Central memory CD8-positive, alpha-beta T cell (primary cell): ENCODE data around the gene TRIM36.

Experiments
- ATAC-seq: fragments of 150-1000 bp; cut with Tn5 transposase; replicated peaks from 2 replicates; pipeline ENCODE4 v1.10.0; 2022; ENCODE audit warnings: mild to moderate bottlenecking, moderate FRiP score, moderate number of reproducible peaks; ENCODE audit not compliant: poor library complexity, severe bottlenecking; ENCODE audit errors: extremely low read depth
- DNase-seq, 2 donors: peaks; one replicate each; pipeline ENCODE4 v3.0.0; 2021; ENCODE audit warnings: low spot score in 2 of 2
- H3K27ac Mint-ChIP-seq: one replicate; pipeline ENCODE4 v1.8.0; 2022; ENCODE audit warnings: low read depth, mild to moderate bottlenecking, moderate library complexity, mixed read lengths
- H3K27me3 Mint-ChIP-seq: one replicate; pipeline ENCODE4 v1.8.0; 2022; ENCODE audit warnings: mixed read lengths
- H3K36me3 Mint-ChIP-seq: one replicate; pipeline ENCODE4 v1.8.0; 2022; ENCODE audit warnings: mild to moderate bottlenecking, moderate library complexity, mixed read lengths; ENCODE audit not compliant: insufficient read depth
- H3K4me1 Mint-ChIP-seq: one replicate; pipeline ENCODE4 v1.8.0; 2022; ENCODE audit warnings: mixed read lengths
- H3K4me3 Mint-ChIP-seq: one replicate; pipeline ENCODE4 v1.8.0; 2022; ENCODE audit warnings: mild to moderate bottlenecking, moderate library complexity, mixed read lengths
- H3K9me3 Mint-ChIP-seq: one replicate; pipeline ENCODE4 v1.8.0; 2022; ENCODE audit warnings: mixed read lengths

TRIM36 gene

GRCh38 chr5:115181757-115182156 is 12.0 kb upstream of the TRIM36 start:
- no peak for ATAC-seq
- Mint-ChIP-seq H3K36me3 (peaks cover 3% of the 10 kb centered on the region), H3K4me1 (peaks cover 11% of the 10 kb centered on the region), H3K4me3 (no peak overlapping the region), H3K27me3 (peaks cover 73% of the 10 kb centered on the region), H3K9me3 (no peaks in the 10 kb centered on the region), H3K27ac (no peak overlapping the region)
- DNase-seq: no peak

- Mint-ChIP-seq H3K36me3 (peaks cover 3% of the 10 kb centered on the region), H3K9me3 (no peaks in the 10 kb centered on the region), H3K4me1 (peaks cover 11% of the 10 kb centered on the region), H3K27me3 (peaks cover 84% of the 10 kb centered on the region), H3K4me3 (peak overlapping the region; percentile 85), H3K27ac (no peak overlapping the region)
- DNase-seq (no peak), ATAC-seq (peak; percentile 47)
Measured at GRCh38 chr5:115180165-115180709, 10.5 kb upstream of the TRIM36 start.

- Mint-ChIP-seq H3K9me3 (no peaks in the 10 kb centered on the region), H3K4me1 (peaks cover 11% of the 10 kb centered on the region), H3K27ac (no peak overlapping the region), H3K36me3 (peaks cover 3% of the 10 kb centered on the region), H3K4me3 (peak overlapping the region; percentile 85), H3K27me3 (peaks cover 85% of the 10 kb centered on the region)
- peak; percentile 33 for ATAC-seq
- no peak for DNase-seq
Measured at GRCh38 chr5:115179394-115180164, 9.9 kb upstream of the TRIM36 start.

- Mint-ChIP-seq H3K4me3 (no peak overlapping the region), H3K27ac (no peak overlapping the region), H3K4me1 (peaks cover 11% of the 10 kb centered on the region), H3K36me3 (peaks cover 3% of the 10 kb centered on the region), H3K27me3 (peaks cover 85% of the 10 kb centered on the region), H3K9me3 (no peaks in the 10 kb centered on the region)
- no peak for DNase-seq
- ATAC-seq: no peak
Measured at GRCh38 chr5:115179030-115179393, 9.3 kb upstream of the TRIM36 start.

GRCh38 chr5:115170929-115171510 is 1.3 kb upstream of the TRIM36 start:
- peaks cover 6% of the 10 kb centered on the region for H3K9me3 Mint-ChIP-seq
- H3K36me3 Mint-ChIP-seq: peaks cover 7% of the 10 kb centered on the region
- peak overlapping the region; percentile 82 for H3K4me3 Mint-ChIP-seq
- ATAC-seq (no peak), DNase-seq (no peak)
- peaks cover 10% of the 10 kb centered on the region for H3K4me1 Mint-ChIP-seq
- H3K27ac Mint-ChIP-seq: peak overlapping the region; percentile 78
- H3K27me3 Mint-ChIP-seq: peaks cover 73% of the 10 kb centered on the region

GRCh38 chr5:115170134-115170928 is 623 bp upstream of the TRIM36 start:
- H3K27ac Mint-ChIP-seq: peak overlapping the region; percentile 78
- peaks cover 70% of the 10 kb centered on the region for H3K27me3 Mint-ChIP-seq

GRCh38 chr5:115168829-115169486 is 750 bp downstream of the TRIM36 start:
- Mint-ChIP-seq H3K27ac (no peak overlapping the region), H3K27me3 (peaks cover 58% of the 10 kb centered on the region), H3K4me1 (peaks cover 10% of the 10 kb centered on the region), H3K36me3 (peaks cover 7% of the 10 kb centered on the region), H3K9me3 (peaks cover 6% of the 10 kb centered on the region), H3K4me3 (peak overlapping the region; percentile 82)
- ATAC-seq (no peak), DNase-seq (no peak)

More at GRCh38 chr5:115170134-115170928, 623 bp upstream of the TRIM36 start:
- DNase-seq: no peak
- peak; percentile 8 for ATAC-seq
- H3K9me3 Mint-ChIP-seq: peaks cover 6% of the 10 kb centered on the region
- peaks cover 10% of the 10 kb centered on the region for H3K4me1 Mint-ChIP-seq
- peaks cover 7% of the 10 kb centered on the region for H3K36me3 Mint-ChIP-seq
- peak overlapping the region; percentile 82 for H3K4me3 Mint-ChIP-seq

- no peak overlapping the region for H3K27ac Mint-ChIP-seq
- ATAC-seq: no peak
- no peak overlapping the region for H3K4me3 Mint-ChIP-seq
- peaks cover 6% of the 10 kb centered on the region for H3K9me3 Mint-ChIP-seq
- DNase-seq: no peak
- H3K27me3 Mint-ChIP-seq: peaks cover 54% of the 10 kb centered on the region
- peaks cover 7% of the 10 kb centered on the region for H3K36me3 Mint-ChIP-seq
- peaks cover 10% of the 10 kb centered on the region for H3K4me1 Mint-ChIP-seq
Measured at GRCh38 chr5:115166744-115167393, 2.8 kb downstream of the TRIM36 start.

GRCh38 chr5:115165790-115166189 is 3.9 kb downstream of the TRIM36 start:
- Mint-ChIP-seq H3K9me3 (peaks cover 6% of the 10 kb centered on the region), H3K36me3 (peaks cover 5% of the 10 kb centered on the region), H3K4me1 (peaks cover 5% of the 10 kb centered on the region), H3K4me3 (no peak overlapping the region), H3K27me3 (peaks cover 55% of the 10 kb centered on the region), H3K27ac (no peak overlapping the region)
- DNase-seq: no peak
- ATAC-seq: no peak

GRCh38 chr5:115160975-115161475 is 8.7 kb downstream of the TRIM36 start:
- no peak overlapping the region for H3K27ac Mint-ChIP-seq
- no peak overlapping the region for H3K4me3 Mint-ChIP-seq
- H3K36me3 Mint-ChIP-seq: no peaks in the 10 kb centered on the region
- H3K27me3 Mint-ChIP-seq: peaks cover 61% of the 10 kb centered on the region
- ATAC-seq: no peak
- H3K9me3 Mint-ChIP-seq: no peaks in the 10 kb centered on the region
- DNase-seq: no peak
- H3K4me1 Mint-ChIP-seq: no peaks in the 10 kb centered on the region

GRCh38 chr5:115151208-115151805 is 18.4 kb downstream of the TRIM36 start:
- Mint-ChIP-seq H3K27me3 (peaks cover 74% of the 10 kb centered on the region), H3K4me1 (no peaks in the 10 kb centered on the region), H3K9me3 (peaks cover 16% of the 10 kb centered on the region), H3K27ac (no peak overlapping the region), H3K4me3 (no peak overlapping the region), H3K36me3 (no peaks in the 10 kb centered on the region)
- ATAC-seq (no peak), DNase-seq (no peak)
